Neural cell (in vitro differentiated cells): ENCODE measurements around the gene UMAD1. TPM values are rescaled to one million over a fixed set of nuclear protein-coding genes. Genes with fewer than 3 reads are reported as not detected.

Experiments
- H2AFZ ChIP-seq: fragments of 200-600, 300-800 bp; sonication (generic), shearing (Covaris generic); 2 replicates; pipeline ENCODE4 v1.6.0; 2014; ENCODE audit warnings: low read depth, mild to moderate bottlenecking, antibody characterized with exemption, low read length, moderate library complexity
- H3F3A ChIP-seq: fragments of 200-600 bp; shearing (Covaris generic); 2 replicates; pipeline ENCODE4 v1.6.1; 2016; ENCODE audit warnings: mild to moderate bottlenecking, moderate library complexity, mixed read lengths, antibody characterized with exemption, low read length; ENCODE audit not compliant: insufficient read depth, poor library complexity, severe bottlenecking
- H3K27ac ChIP-seq: fragments of 200-600, 300-800 bp; sonication (generic), shearing (Covaris generic); 2 replicates; pipeline ENCODE4 v1.5.1; 2014; ENCODE audit warnings: mild to moderate bottlenecking, low read length, moderate library complexity
- H3K27me3 ChIP-seq: fragments of 300-800, 200-600 bp; sonication (generic), shearing (Covaris generic); 2 replicates; pipeline ENCODE4 v1.6.0; 2014; ENCODE audit warnings: mild to moderate bottlenecking, low read depth, low read length, moderate library complexity; ENCODE audit not compliant: insufficient read depth
- H3K36me3 ChIP-seq: fragments of 300-800, 200-600 bp; sonication (generic), shearing (Covaris generic); 2 replicates; pipeline ENCODE4 v1.5.1; 2014; ENCODE audit warnings: mild to moderate bottlenecking, antibody characterized with exemption, low read length, moderate library complexity; ENCODE audit not compliant: insufficient read depth
- H3K4me2 ChIP-seq: fragments of 300-800, 200-600 bp; sonication (generic), shearing (Covaris generic); 2 replicates; pipeline ENCODE4 v1.6.0; 2014; ENCODE audit warnings: mild to moderate bottlenecking, low read length
- H3K4me3 ChIP-seq: fragments of 300-800, 200-600 bp; sonication (generic), shearing (Covaris generic); 2 replicates; pipeline ENCODE4 v1.5.1; 2014; ENCODE audit warnings: mild to moderate bottlenecking, low read length, moderate library complexity
- H3K79me2 ChIP-seq: fragments of 200-600 bp; shearing (Covaris generic); replicated peaks from 2 replicates; pipeline ENCODE4 v1.6.0; 2014; ENCODE audit warnings: mild to moderate bottlenecking, low read length, moderate library complexity; ENCODE audit not compliant: insufficient read depth
- H3K9ac ChIP-seq: fragments of 300-800, 200-600 bp; sonication (generic), shearing (Covaris generic); 2 replicates; pipeline ENCODE4 v1.6.1; 2016; ENCODE audit warnings: mild to moderate bottlenecking, low read length, mixed read lengths
- H3K9me2 ChIP-seq: fragments of 200-600 bp; shearing (Covaris generic); 2 replicates; pipeline ENCODE4 v1.6.1; 2016; ENCODE audit warnings: mild to moderate bottlenecking, low read length, mixed read lengths; ENCODE audit not compliant: insufficient read depth
- H3K9me3 ChIP-seq: fragments of 200-600, 300-800 bp; sonication (generic), shearing (Covaris generic); 2 replicates; pipeline ENCODE4 v1.6.1; 2016; ENCODE audit warnings: mild to moderate bottlenecking, mixed run types, low read length, moderate library complexity, mixed read lengths
- H4K20me1 ChIP-seq: fragments of 200-600 bp; shearing (Covaris generic); 2 replicates; pipeline ENCODE4 v1.6.1; 2016; ENCODE audit warnings: mild to moderate bottlenecking, mixed run types; ENCODE audit not compliant: insufficient read depth
- CTCF ChIP-seq: fragments of 450-650 bp; IDR thresholded peaks from 2 replicates; pipeline ENCODE4 v1.5.1; 2014; ENCODE audit warnings: antibody characterized with exemption, mild to moderate bottlenecking, moderate library complexity; ENCODE audit not compliant: poor library complexity, severe bottlenecking
- EP300 ChIP-seq: fragments of 450-650 bp; conservative IDR thresholded peaks from 2 replicates; pipeline ENCODE4 v1.6.1; 2014; ENCODE audit warnings: antibody characterized with exemption, mild to moderate bottlenecking, moderate library complexity; ENCODE audit not compliant: poor library complexity, severe bottlenecking
- EZH2 ChIP-seq: fragments of 200-600, 300-800 bp; shearing (Covaris generic), sonication (generic); IDR thresholded peaks from 2 replicates; pipeline ENCODE4 v1.6.1; 2014; ENCODE audit warnings: antibody characterized with exemption, low read length, borderline replicate concordance, mild to moderate bottlenecking; ENCODE audit not compliant: insufficient read depth, poor library complexity, severe bottlenecking
- MXI1 ChIP-seq: fragments of 450-650 bp; conservative IDR thresholded peaks from 2 replicates; pipeline ENCODE4 v1.6.1; 2014; ENCODE audit warnings: antibody characterized with exemption, mild to moderate bottlenecking; ENCODE audit not compliant: poor library complexity, severe bottlenecking
- POLR2AphosphoS5 ChIP-seq: IDR thresholded peaks from 2 replicates; pipeline ENCODE4 v1.6.1; 2012
- RAD21 ChIP-seq: fragments of 450-650 bp; conservative IDR thresholded peaks from 2 replicates; pipeline ENCODE4 v1.6.1; 2014; ENCODE audit warnings: antibody characterized with exemption, mild to moderate bottlenecking, moderate library complexity
- REST ChIP-seq: IDR thresholded peaks from 2 replicates; pipeline ENCODE4 v1.6.1; 2012; ENCODE audit warnings: borderline replicate concordance
- SMC3 ChIP-seq: fragments of 450-650 bp; conservative IDR thresholded peaks from 2 replicates; pipeline ENCODE4 v1.6.1; 2014; ENCODE audit warnings: antibody characterized with exemption, mild to moderate bottlenecking, moderate library complexity; ENCODE audit not compliant: poor library complexity
- TAF1 ChIP-seq: IDR thresholded peaks from 2 replicates; pipeline ENCODE4 v1.6.1; 2012; ENCODE audit warnings: low read depth
- polyA plus RNA-seq: library from polyadenylated mRNA; depleted of rRNA; stranded (reverse); fragments of >200 nt; gene quantifications from 2 replicates; pipeline ENCODE4 v1.2.3, GENCODE V29; 2014

The UMAD1 gene
- polyA plus RNA-seq, 1 donor from 2014 or later = 14.7 TPM

GRCh38 chr7:7897949-7898515 is 257.5 kb downstream of the UMAD1 start:
- Histone ChIP-seq H3F3A (no peaks in the 10 kb centered on the region), H3K4me3 (no peak overlapping the region), H2AFZ (no peak overlapping the region), H3K9me3 (no peaks in the 10 kb centered on the region), H3K4me2 (no peak overlapping the region), H3K9ac (no peak overlapping the region), H3K27ac (no peak overlapping the region), H3K36me3 (no peaks in the 10 kb centered on the region), H3K27me3 (no peaks in the 10 kb centered on the region), H4K20me1 (no peaks in the 10 kb centered on the region), H3K9me2 (no peaks in the 10 kb centered on the region), H3K79me2 (no peaks in the 10 kb centered on the region)
- TF ChIP-seq REST = no peak
- no peak for TF ChIP-seq CTCF
- TF ChIP-seq TAF1 = no peak
- TF ChIP-seq EZH2 = no peak
- no peak for TF ChIP-seq RAD21
- TF ChIP-seq SMC3 = no peak
- no peak for TF ChIP-seq EP300
- no peak for TF ChIP-seq MXI1
- no peak for TF ChIP-seq POLR2AphosphoS5

- Histone ChIP-seq H4K20me1 (no peaks in the 10 kb centered on the region), H3K36me3 (no peaks in the 10 kb centered on the region), H3K27ac (no peak overlapping the region), H3K27me3 (no peaks in the 10 kb centered on the region), H3K4me3 (no peak overlapping the region), H3K9ac (no peak overlapping the region), H3K9me3 (no peaks in the 10 kb centered on the region), H3K4me2 (no peak overlapping the region), H3K9me2 (no peaks in the 10 kb centered on the region), H2AFZ (no peak overlapping the region), H3K79me2 (no peaks in the 10 kb centered on the region), H3F3A (no peaks in the 10 kb centered on the region)
- TF ChIP-seq EZH2 = no peak
- TF ChIP-seq MXI1 = no peak
- no peak for TF ChIP-seq REST
- no peak for TF ChIP-seq RAD21
- TF ChIP-seq TAF1 = no peak
- no peak for TF ChIP-seq EP300
- no peak for TF ChIP-seq SMC3
Observed at GRCh38 chr7:7902845-7903244, 262.3 kb downstream of the UMAD1 start.
